Spleen (tissue), 13 donors: ENCODE results near the gene LCE3C. TPM values are rescaled to one million over a fixed set of nuclear protein-coding genes. Genes with fewer than 3 reads are reported as not detected.

Experiments used
- DNase-seq: peaks from one replicate; pipeline ENCODE4 v3.0.0-alpha.2; 2020
- H3K27ac ChIP-seq, 8 donors: fragments of 200-600 bp; sonication (generic) in 7 of 8; 1 replicate in 4 of 8; 2 replicates in 4 of 8; pipeline versions ENCODE4 v1.5.0 to v1.8.0; 2016 to 2021; ENCODE audit warnings: inconsistent platforms in 4 of 8, mild to moderate bottlenecking in 4 of 8, moderate library complexity in 1 of 8
- H3K27me3 ChIP-seq, 7 donors: fragments of 200-600 bp; sonication (generic) in 6 of 7; replicated peaks in 1 of 7; 1 replicate in 4 of 7; 2 replicates in 3 of 7; pipeline versions ENCODE4 v1.5.0 to v1.8.0; 2016 to 2021; ENCODE audit warnings: inconsistent platforms in 3 of 7, mild to moderate bottlenecking in 1 of 7
- H3K36me3 ChIP-seq, 6 donors: fragments of 200-600 bp; sonication (generic) in 5 of 6; 1 replicate in 4 of 6; 2 replicates in 2 of 6; pipeline versions ENCODE4 v1.5.0 to v1.8.0; 2016 to 2021; ENCODE audit warnings: inconsistent platforms in 2 of 6
- H3K4me1 ChIP-seq, 6 donors: fragments of 200-600 bp; sonication (generic) in 5 of 6; 1 replicate in 3 of 6; 2 replicates in 3 of 6; pipeline versions ENCODE4 v1.5.0 to v1.8.0; 2016 to 2021; ENCODE audit warnings: inconsistent platforms in 3 of 6
- H3K4me3 ChIP-seq, 8 donors: fragments of 200-600 bp; sonication (generic) in 7 of 8; 1 replicate in 4 of 8; 2 replicates in 4 of 8; pipeline versions ENCODE4 v1.5.0 to v1.8.0; 2016 to 2021; ENCODE audit warnings: inconsistent platforms in 4 of 8, mild to moderate bottlenecking in 4 of 8, moderate library complexity in 2 of 8
- H3K9me3 ChIP-seq, 8 donors: fragments of 200-600 bp; sonication (generic) in 7 of 8; 1 replicate in 4 of 8; 2 replicates in 4 of 8; pipeline versions ENCODE4 v1.5.0 to v1.8.0; 2016 to 2021; ENCODE audit warnings: inconsistent platforms in 4 of 8
- POLR2A ChIP-seq, 3 donors: fragments of 450-650 bp; IDR thresholded peaks; one replicate each; pipeline ENCODE4 v1.5.1; 2017; ENCODE audit warnings: antibody characterized with exemption in 3 of 3, mild to moderate bottlenecking in 1 of 3
- POLR2AphosphoS5 ChIP-seq, 3 donors: sonication (generic); formaldehyde crosslinking; IDR thresholded peaks; one replicate each; pipeline ENCODE4 v1.5.1; 2017; ENCODE audit warnings: antibody characterized with exemption in 3 of 3
- WGBS, 5 donors: extraction: QIAGEN DNeasy Blood & Tissue Kit in 3 of 5; methylation state at CpG; one replicate each; pipeline versions ENCODE4 v1.1.5 to v1.1.7; 2013 to 2018; 5-methylcytosine and 5-hydroxymethylcytosine counted together
- intact Hi-C: fragments of 100-400 bp; cut with DNase I; formaldehyde crosslinking; loops from one replicate; pipeline ENCODE4 v1.15.0; 2023; ENCODE audit warnings: low total_unique reads
- long read RNA-seq, 2 donors: transcript quantifications; one replicate each; lab custom pipeline, GENCODE V29; 2026
- polyA plus RNA-seq, 3 donors: library from polyadenylated mRNA; stranded (reverse); fragments of 200-250 nt; gene quantifications; one replicate each; pipeline ENCODE4 v1.2.1, GENCODE V29; 2013
- total RNA-seq, 7 donors: library from RNA; depleted of rRNA in 3 of 7; stranded (reverse); fragments of >200 nt in 3 of 7; fragmentation: NEBNext Ultra II Directional in 4 of 7; extraction: Animal tissue kit (Norgen Biotek cat#: 25700) in 4 of 7; gene quantifications; one replicate each; pipeline versions ENCODE4 v1.1.0 to v1.2.1, GENCODE V29; 2016 to 2021
- TF ChIP-seq, protein P1 (sequence below), 11 experiments: fragments of 200-600 bp in 7 of 11; fragments of 450-650 bp in 4 of 11; sonication (generic) in 4 of 11; IDR thresholded peaks in 8 of 11; conservative IDR thresholded peaks in 3 of 11; 1 replicate in 7 of 11; 2 replicates in 4 of 11; pipeline versions ENCODE4 v1.4.0 to v1.8.0; 2016 to 2021; ENCODE audit warnings: antibody characterized with exemption in 11 of 11, inconsistent platforms in 4 of 11, mild to moderate bottlenecking in 1 of 11
- donor health status: healthy with polysubstance abuse.
- donor health status: DM: no; HTN: no; CAD: no; lungs with moderate emphysema.
- donor health status: DM: no; HTN: no; CAD: no.
- donor health status: Bipolar disorder and iron deficiency.
- donor health status: healthy.
- donor health status: DM: no; HTN: no; CAD: no.
- donor health status: DM: yes; HTN: yes; CAD: no.

Gene LCE3C, protein sequence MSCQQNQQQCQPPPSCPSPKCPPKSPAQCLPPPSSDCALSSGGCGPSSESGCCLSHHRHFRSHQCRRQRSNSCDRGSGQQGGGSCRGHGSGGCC
- total RNA-seq (not detected), polyA plus RNA-seq (not detected)
- long read RNA-seq, donor 1, result 0 reads
- long read RNA-seq, donor 2, result 0 reads

DNA sequence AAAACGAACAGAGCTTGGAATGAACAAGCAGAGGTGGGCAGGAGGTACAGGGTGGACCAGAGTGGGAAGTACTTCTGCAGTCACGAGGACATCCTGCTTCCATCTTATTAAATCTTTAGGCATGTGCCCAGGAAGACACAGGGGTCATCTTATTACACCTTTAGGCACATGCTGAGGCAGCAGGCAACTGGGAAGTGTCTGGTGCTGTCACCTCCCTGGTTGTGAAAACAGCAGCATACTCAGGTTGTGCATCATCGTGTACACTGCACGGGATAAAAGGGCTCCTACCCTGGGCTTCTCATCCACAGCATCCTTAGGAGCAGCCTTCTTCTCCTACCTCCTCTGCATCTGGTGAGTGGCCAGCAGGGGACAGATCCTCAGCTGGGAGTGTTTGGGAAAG is at the start of gene LCE3C:
TSS of gene LCE3C (plus strand) at position 301 of the 400 bp plus-strand sequence. CDS start 498 bp downstream, outside the sequence.
- H3K27me3 ChIP-seq, result no peaks in the 10 kb centered on the region
- intact Hi-C loops, result no loop called here
- peaks cover 0 to 17% (median 3%) of the 10 kb centered on the region in 8 donors for H3K9me3 ChIP-seq
- 75 to 78% (median 78%) methylated on average over 3 to 4 of the region's 4 CpGs; no CpG with 5 or more reads in 2 of the 5 donors for WGBS, 5 donors
- DNase-seq, result no peak
- no peak within 1 kb of the TSS for H3K27ac ChIP-seq
- H3K36me3 ChIP-seq, result no peaks in the 10 kb centered on the region
- no peak within 1 kb of the TSS for H3K4me3 ChIP-seq
- H3K4me1 ChIP-seq, result no peaks in the 10 kb centered on the region
- TF ChIP-seq POLR2A (IDR thresholded peaks at IDR 0.05), result no peak
- TF ChIP-seq POLR2AphosphoS5 (IDR thresholded peaks at IDR 0.05), result no peak
- TF ChIP-seq, protein P1, sequence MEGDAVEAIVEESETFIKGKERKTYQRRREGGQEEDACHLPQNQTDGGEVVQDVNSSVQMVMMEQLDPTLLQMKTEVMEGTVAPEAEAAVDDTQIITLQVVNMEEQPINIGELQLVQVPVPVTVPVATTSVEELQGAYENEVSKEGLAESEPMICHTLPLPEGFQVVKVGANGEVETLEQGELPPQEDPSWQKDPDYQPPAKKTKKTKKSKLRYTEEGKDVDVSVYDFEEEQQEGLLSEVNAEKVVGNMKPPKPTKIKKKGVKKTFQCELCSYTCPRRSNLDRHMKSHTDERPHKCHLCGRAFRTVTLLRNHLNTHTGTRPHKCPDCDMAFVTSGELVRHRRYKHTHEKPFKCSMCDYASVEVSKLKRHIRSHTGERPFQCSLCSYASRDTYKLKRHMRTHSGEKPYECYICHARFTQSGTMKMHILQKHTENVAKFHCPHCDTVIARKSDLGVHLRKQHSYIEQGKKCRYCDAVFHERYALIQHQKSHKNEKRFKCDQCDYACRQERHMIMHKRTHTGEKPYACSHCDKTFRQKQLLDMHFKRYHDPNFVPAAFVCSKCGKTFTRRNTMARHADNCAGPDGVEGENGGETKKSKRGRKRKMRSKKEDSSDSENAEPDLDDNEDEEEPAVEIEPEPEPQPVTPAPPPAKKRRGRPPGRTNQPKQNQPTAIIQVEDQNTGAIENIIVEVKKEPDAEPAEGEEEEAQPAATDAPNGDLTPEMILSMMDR (IDR thresholded peaks at IDR 0.05 in 8 of 11, conservative IDR thresholded peaks at IDR 0.05 in 3 of 11), result no peak

DNA sequence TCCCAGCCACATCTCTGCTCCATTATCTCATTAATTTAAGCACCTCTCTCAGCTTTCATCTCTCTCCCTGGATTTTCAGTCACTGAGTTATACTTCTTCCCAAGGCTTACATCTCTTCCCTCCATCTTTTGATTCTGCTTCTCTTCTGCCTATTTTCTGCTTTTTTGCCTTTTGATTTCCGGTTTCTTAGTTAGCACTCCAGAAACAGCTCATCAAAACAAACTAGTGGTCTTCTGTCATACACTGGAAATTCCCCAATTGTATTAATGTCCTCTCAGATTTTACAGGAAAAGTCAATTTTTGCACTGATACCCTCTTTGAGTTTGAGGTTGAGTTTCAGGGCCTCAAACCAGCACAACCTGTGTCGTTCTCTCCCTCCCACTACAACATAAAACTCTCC is 34.9 kb upstream of the LCE3C start:
- Histone ChIP-seq H3K9me3 (peaks cover 0 to 25% (median 20%) of the 10 kb centered on the region in 8 donors), H3K4me1 (no peaks in the 10 kb centered on the region), H3K36me3 (no peaks in the 10 kb centered on the region), H3K27ac (no peak overlapping the region), H3K27me3 (no peaks in the 10 kb centered on the region), H3K4me3 (no peak overlapping the region)
- no peak for DNase-seq
- TF ChIP-seq POLR2A (IDR thresholded peaks at IDR 0.05) (no peak), POLR2AphosphoS5 (IDR thresholded peaks at IDR 0.05) (no peak)
- TF ChIP-seq, protein P1 (IDR thresholded peaks at IDR 0.05 in 8 of 11, conservative IDR thresholded peaks at IDR 0.05 in 3 of 11), result no peak
- intact Hi-C loops, result no loop called here
- 64 to 70% (median 69%) methylated on average over 2 of the region's 2 CpGs for WGBS, 5 donors

DNA sequence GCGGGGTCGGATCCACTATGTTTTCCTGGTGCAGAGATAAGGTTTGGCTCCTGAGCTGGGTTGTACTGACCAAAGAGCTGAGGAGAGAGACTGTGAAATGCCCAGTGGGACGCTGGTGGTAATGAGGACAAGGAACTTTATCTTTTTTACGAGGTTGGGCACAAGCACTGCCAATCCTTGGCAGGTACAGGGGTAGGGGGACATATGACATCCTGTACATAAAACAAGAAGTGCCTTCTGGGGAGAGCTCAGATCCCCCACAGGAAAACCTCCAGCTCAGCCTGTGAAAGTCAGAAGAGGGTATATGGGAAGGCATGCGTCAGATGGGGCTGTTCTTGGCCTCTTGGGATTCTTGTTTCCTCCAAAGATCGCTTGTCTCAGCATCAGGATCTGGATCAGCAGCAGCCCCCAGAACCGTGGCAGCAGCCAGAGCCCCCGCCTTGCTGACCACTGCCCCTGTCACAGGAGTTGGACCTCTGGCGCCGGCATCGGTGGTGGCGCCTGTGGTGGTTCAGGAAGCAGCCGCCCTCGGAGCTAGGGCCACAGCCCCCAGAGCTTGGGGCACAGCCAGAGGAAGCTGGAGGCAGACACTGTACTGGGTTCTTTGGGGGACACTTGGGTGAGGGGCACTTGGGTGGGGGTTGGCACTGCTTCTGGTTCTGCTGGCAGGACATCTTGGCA is 34.4 kb upstream of the LCE3C start:
- 68 to 90% (median 82%) methylated on average over 9 to 14 of the region's 14 CpGs for WGBS, 5 donors
- intact Hi-C loops, result no loop called here
- TF ChIP-seq, protein P1 (IDR thresholded peaks at IDR 0.05 in 8 of 11, conservative IDR thresholded peaks at IDR 0.05 in 3 of 11), result no peak
- Histone ChIP-seq H3K36me3 (no peaks in the 10 kb centered on the region), H3K9me3 (peaks cover 0 to 29% (median 22%) of the 10 kb centered on the region in 8 donors), H3K27ac (no peak overlapping the region), H3K4me1 (no peaks in the 10 kb centered on the region), H3K4me3 (no peak overlapping the region), H3K27me3 (no peaks in the 10 kb centered on the region)
- DNase-seq, result no peak

DNA sequence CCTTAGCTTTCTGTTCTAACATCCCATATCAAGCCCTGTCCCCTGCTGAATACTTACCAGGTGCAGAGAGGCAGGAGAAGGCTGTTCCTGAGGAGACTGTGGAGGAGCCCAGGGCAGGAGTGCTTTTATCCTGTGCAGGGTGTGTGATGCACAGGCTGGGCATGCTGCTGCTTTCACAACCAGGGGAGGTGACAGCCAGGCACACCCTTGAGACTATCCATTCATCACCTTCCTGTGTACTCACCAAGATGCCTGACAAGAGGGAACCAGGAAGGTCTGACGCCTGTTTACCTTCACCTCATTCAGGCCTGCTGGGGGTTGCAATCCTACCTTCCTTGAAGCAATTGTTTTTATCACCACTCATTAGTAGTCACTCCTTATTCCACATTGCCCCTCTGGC is 33.4 kb upstream of the LCE3C start, which contains the start of gene LCE3E:
TSS of gene LCE3E (minus strand) at position 100 of the 400 bp plus-strand sequence. CDS start 572 bp downstream, outside the sequence.
- Histone ChIP-seq H3K36me3 (no peaks in the 10 kb centered on the region), H3K27ac (no peak within 1 kb of the TSS), H3K9me3 (peaks cover 0 to 33% (median 22%) of the 10 kb centered on the region in 8 donors), H3K4me1 (no peaks in the 10 kb centered on the region), H3K4me3 (no peak within 1 kb of the TSS), H3K27me3 (peaks cover 0 to 2% (median 0%) of the 10 kb centered on the region in 7 donors)
- TF ChIP-seq, protein P1 (IDR thresholded peaks at IDR 0.05 in 8 of 11, conservative IDR thresholded peaks at IDR 0.05 in 3 of 11), result no peak
- no peak for TF ChIP-seq POLR2AphosphoS5 (IDR thresholded peaks at IDR 0.05)
- TF ChIP-seq POLR2A (IDR thresholded peaks at IDR 0.05), result no peak
- DNase-seq, result no peak
- 71 to 100% (median 87%) methylated on average over 1 of the region's 1 CpG for WGBS, 5 donors
- intact Hi-C loops, result no loop called here
